Measurements from ENCODE around the gene LCE1E.

LCE1E gene

DNA sequence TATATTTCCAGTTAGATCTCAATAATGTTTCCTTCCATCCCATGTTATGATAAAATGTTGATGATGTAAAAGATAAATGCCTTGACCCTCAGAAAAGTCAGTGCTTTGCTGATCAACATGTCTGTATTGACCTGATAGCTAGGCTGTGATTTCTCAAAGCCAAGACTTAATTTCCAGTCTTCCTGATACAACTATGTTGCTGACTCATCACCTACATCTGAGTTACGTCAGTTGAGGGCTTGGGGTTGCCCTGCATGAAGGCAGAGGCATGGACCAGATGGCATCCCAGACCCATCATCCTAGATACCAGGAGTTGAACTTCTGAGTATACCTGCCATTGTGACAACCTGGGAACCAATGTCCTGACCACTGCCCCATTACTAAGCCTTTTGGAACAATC lies 15.3 kb downstream of the LCE1E start:
- Histone ChIP-seq H3K9me3 (ENCODE audit: insufficient read depth, low read depth, low read length) (no peaks in the 10 kb centered on the region), H3K27me3 (ENCODE audit: insufficient read depth, low read length, poor library complexity, severe bottlenecking) (no peaks in the 10 kb centered on the region), H3K4me2 (ENCODE audit: low read depth, low read length, poor library complexity, severe bottlenecking) (no peak overlapping the region), H4K20me1 (ENCODE audit: insufficient read depth, low read length, poor library complexity, severe bottlenecking) (no peaks in the 10 kb centered on the region), H3K36me3 (ENCODE audit: insufficient read depth, low read length) (no peaks in the 10 kb centered on the region), H3K9ac (ENCODE audit: low read depth, low read length, poor library complexity, severe bottlenecking) (no peak overlapping the region), H3K79me2 (ENCODE audit: insufficient read depth, low read length) (no peaks in the 10 kb centered on the region), H3K4me3 (ENCODE audit: low read length, poor library complexity, severe bottlenecking) (no peak overlapping the region), H3K9me2 (replicated peaks; ENCODE audit: low read depth, low read length) (no peaks in the 10 kb centered on the region), H3K4me1 (ENCODE audit: insufficient read depth, low read length, poor library complexity, severe bottlenecking) (no peaks in the 10 kb centered on the region), H2AFZ (ENCODE audit: low read length) (no peak overlapping the region), H3F3A (ENCODE audit: low read depth) (no peaks in the 10 kb centered on the region)
- TF ChIP-seq, protein P1, sequence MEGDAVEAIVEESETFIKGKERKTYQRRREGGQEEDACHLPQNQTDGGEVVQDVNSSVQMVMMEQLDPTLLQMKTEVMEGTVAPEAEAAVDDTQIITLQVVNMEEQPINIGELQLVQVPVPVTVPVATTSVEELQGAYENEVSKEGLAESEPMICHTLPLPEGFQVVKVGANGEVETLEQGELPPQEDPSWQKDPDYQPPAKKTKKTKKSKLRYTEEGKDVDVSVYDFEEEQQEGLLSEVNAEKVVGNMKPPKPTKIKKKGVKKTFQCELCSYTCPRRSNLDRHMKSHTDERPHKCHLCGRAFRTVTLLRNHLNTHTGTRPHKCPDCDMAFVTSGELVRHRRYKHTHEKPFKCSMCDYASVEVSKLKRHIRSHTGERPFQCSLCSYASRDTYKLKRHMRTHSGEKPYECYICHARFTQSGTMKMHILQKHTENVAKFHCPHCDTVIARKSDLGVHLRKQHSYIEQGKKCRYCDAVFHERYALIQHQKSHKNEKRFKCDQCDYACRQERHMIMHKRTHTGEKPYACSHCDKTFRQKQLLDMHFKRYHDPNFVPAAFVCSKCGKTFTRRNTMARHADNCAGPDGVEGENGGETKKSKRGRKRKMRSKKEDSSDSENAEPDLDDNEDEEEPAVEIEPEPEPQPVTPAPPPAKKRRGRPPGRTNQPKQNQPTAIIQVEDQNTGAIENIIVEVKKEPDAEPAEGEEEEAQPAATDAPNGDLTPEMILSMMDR (conservative IDR thresholded peaks at IDR 0.05; ENCODE audit: low read length) = no peak
- no peak for TF ChIP-seq EZH2phosphoT487 (IDR thresholded peaks at IDR 0.05; ENCODE audit: borderline replicate concordance)

DNA sequence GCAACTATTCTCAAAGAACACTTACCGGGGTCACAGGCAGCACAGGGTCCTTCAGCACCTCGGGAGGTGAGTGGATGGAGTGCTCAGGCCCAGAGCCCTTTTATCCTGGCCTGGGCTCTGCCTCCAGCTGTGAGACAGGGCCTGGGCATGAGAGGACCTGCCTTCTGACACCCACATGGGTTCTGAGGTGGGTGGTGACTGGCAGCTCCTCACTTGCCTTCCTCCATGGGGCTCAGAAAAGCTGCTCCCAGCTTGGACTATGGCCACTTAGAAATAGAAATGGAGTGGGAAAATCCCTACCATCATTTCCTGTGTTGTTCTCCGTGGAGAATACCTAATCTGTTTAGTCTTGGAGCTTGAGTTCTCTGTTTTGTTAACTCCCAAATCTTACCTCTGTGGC lies 20.5 kb downstream of the LCE1E start, which contains the start of gene LCE1C:
Gene LCE1C, minus strand, starts transcription at position 76 of the 400 bp plus-strand sequence. CDS start 1,173 bp downstream, outside the sequence.
- H3K9me2 ChIP-seq (replicated peaks; ENCODE audit: low read depth, low read length) = no peaks in the 10 kb centered on the region
- H3F3A ChIP-seq (ENCODE audit: low read depth) = no peaks in the 10 kb centered on the region
- H3K36me3 ChIP-seq (ENCODE audit: insufficient read depth, low read length) = no peaks in the 10 kb centered on the region
- H2AFZ ChIP-seq (ENCODE audit: low read length) = no peak within 1 kb of the TSS
- H3K79me2 ChIP-seq (ENCODE audit: insufficient read depth, low read length) = no peaks in the 10 kb centered on the region
- H3K9me3 ChIP-seq (ENCODE audit: insufficient read depth, low read depth, low read length) = no peaks in the 10 kb centered on the region
- no peak within 1 kb of the TSS for H3K9ac ChIP-seq (ENCODE audit: low read depth, low read length, poor library complexity, severe bottlenecking)
- no peaks in the 10 kb centered on the region for H3K4me1 ChIP-seq (ENCODE audit: insufficient read depth, low read length, poor library complexity, severe bottlenecking)
- no peaks in the 10 kb centered on the region for H4K20me1 ChIP-seq (ENCODE audit: insufficient read depth, low read length, poor library complexity, severe bottlenecking)
- no peak within 1 kb of the TSS for H3K4me3 ChIP-seq (ENCODE audit: low read length, poor library complexity, severe bottlenecking)
- H3K27me3 ChIP-seq (ENCODE audit: insufficient read depth, low read length, poor library complexity, severe bottlenecking) = no peaks in the 10 kb centered on the region
- no peak for TF ChIP-seq EZH2phosphoT487 (IDR thresholded peaks at IDR 0.05; ENCODE audit: borderline replicate concordance)
- TF ChIP-seq, protein P1 (conservative IDR thresholded peaks at IDR 0.05; ENCODE audit: low read length) = no peak
- H3K4me2 ChIP-seq (ENCODE audit: low read depth, low read length, poor library complexity, severe bottlenecking) = no peak within 1 kb of the TSS

DNA sequence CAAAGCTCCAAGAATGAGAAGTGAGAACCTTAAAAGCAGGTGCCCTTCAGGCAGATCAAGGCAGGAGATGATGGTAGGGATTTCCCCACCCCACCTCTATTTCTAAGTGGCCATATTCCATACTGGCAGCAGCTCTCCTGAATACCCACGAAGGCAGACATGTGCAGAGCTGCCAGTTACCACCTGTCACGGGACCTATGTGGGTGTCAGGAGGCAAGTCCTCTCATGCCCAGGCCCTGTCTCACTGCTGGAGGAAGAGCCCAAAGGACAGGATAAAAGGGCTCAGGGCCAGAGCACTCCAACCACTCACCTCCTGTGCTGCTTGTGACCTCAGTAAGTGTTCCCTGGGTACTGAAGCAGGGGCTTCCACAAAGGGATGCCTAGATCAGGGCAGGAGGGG lies 25.0 kb downstream of the LCE1E start:
- no peaks in the 10 kb centered on the region for H3K4me1 ChIP-seq (ENCODE audit: insufficient read depth, low read length, poor library complexity, severe bottlenecking)
- no peaks in the 10 kb centered on the region for H3F3A ChIP-seq (ENCODE audit: low read depth)
- no peak overlapping the region for H3K4me2 ChIP-seq (ENCODE audit: low read depth, low read length, poor library complexity, severe bottlenecking)
- no peaks in the 10 kb centered on the region for H4K20me1 ChIP-seq (ENCODE audit: insufficient read depth, low read length, poor library complexity, severe bottlenecking)
- no peaks in the 10 kb centered on the region for H3K79me2 ChIP-seq (ENCODE audit: insufficient read depth, low read length)
- no peaks in the 10 kb centered on the region for H3K36me3 ChIP-seq (ENCODE audit: insufficient read depth, low read length)
- H2AFZ ChIP-seq (ENCODE audit: low read length) = no peak overlapping the region
- H3K9me2 ChIP-seq (replicated peaks; ENCODE audit: low read depth, low read length) = no peaks in the 10 kb centered on the region
- H3K4me3 ChIP-seq (ENCODE audit: low read length, poor library complexity, severe bottlenecking) = no peak overlapping the region
- no peaks in the 10 kb centered on the region for H3K27me3 ChIP-seq (ENCODE audit: insufficient read depth, low read length, poor library complexity, severe bottlenecking)
- no peaks in the 10 kb centered on the region for H3K9me3 ChIP-seq (ENCODE audit: insufficient read depth, low read depth, low read length)
- H3K9ac ChIP-seq (ENCODE audit: low read depth, low read length, poor library complexity, severe bottlenecking) = no peak overlapping the region
- TF ChIP-seq, protein P1 (conservative IDR thresholded peaks at IDR 0.05; ENCODE audit: low read length) = no peak
- TF ChIP-seq EZH2phosphoT487 (IDR thresholded peaks at IDR 0.05; ENCODE audit: borderline replicate concordance) = no peak

Measured in Loucy (cell line).